Coronary artery (tissue), 2 donors: Measurements from ENCODE around the gene FRAS1.
"Not testable (repeated sequence)": the region's sequence is repeated elsewhere in the genome, so short reads cannot be mapped to it uniquely, and the experiment has no call there.

Experiments used
- DNase-seq: peaks from one replicate; pipeline ENCODE4 v3.0.0-alpha.2; 2017; ENCODE audit warnings: low spot score
- H3K27ac ChIP-seq, 2 donors: fragments of 200-600 bp; sonication (generic); one replicate each; pipeline ENCODE4 v1.5.1; 2016 to 2019
- H3K4me3 ChIP-seq: fragments of 200-600 bp; sonication (generic); 2 replicates; pipeline ENCODE4 v1.5.1; 2016; ENCODE audit warnings: mild to moderate bottlenecking, moderate library complexity
- TF ChIP-seq, protein P1 (sequence below): fragments of 200-600 bp; sonication (generic); IDR thresholded peaks from one replicate; pipeline ENCODE4 v1.5.1; 2019; ENCODE audit warnings: antibody characterized with exemption

The FRAS1 gene

DNA sequence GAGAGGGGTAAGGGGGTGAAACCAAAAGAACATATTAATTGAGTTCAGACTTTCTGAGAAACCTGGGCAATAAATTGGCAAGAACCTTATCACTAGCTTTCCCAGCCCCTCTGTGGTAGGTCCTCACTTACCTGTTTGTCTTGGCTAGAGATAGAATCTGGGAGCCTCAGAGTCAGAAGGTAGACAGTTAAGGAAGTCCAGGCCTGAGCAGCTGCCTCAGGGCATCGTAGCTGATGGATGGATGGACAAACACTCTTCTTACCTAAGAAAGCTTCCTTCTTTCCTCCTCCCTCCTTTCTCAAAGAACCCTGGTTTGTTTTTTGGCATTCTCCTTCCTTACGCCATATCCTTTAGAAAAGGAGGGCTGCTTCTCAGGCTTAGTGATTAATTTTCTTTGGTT lies 24.4 kb downstream of the FRAS1 start:
- TF ChIP-seq, protein P1, sequence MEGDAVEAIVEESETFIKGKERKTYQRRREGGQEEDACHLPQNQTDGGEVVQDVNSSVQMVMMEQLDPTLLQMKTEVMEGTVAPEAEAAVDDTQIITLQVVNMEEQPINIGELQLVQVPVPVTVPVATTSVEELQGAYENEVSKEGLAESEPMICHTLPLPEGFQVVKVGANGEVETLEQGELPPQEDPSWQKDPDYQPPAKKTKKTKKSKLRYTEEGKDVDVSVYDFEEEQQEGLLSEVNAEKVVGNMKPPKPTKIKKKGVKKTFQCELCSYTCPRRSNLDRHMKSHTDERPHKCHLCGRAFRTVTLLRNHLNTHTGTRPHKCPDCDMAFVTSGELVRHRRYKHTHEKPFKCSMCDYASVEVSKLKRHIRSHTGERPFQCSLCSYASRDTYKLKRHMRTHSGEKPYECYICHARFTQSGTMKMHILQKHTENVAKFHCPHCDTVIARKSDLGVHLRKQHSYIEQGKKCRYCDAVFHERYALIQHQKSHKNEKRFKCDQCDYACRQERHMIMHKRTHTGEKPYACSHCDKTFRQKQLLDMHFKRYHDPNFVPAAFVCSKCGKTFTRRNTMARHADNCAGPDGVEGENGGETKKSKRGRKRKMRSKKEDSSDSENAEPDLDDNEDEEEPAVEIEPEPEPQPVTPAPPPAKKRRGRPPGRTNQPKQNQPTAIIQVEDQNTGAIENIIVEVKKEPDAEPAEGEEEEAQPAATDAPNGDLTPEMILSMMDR: no peak

DNA sequence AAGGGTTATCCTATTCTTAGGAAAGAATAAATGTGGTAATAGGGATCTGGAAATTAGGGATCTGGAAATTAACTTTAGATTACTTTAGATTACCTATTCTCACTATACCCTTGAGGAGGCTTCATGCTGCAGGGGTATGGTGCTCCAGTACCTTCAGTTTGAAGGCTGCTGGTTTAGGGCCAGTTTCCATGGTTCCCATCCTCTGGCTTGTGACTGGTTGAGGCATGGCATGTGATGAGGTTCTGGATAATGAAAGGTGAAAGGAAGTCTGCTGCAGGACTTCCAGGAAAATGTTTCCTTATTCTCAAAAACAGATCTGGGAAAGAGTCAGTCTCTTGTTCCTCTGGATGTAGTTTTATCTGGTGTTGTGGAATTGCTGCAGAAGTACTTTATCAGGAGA lies 25.9 kb downstream of the FRAS1 start:
- TF ChIP-seq, protein P1: no peak
- no peak overlapping the region for H3K27ac ChIP-seq
- no peak for DNase-seq
- no peak overlapping the region for H3K4me3 ChIP-seq

More for the DNA sequence above, 24.4 kb downstream of the FRAS1 start:
- Histone ChIP-seq H3K4me3 (no peak overlapping the region), H3K27ac (no peak overlapping the region)
- DNase-seq: no peak

DNA sequence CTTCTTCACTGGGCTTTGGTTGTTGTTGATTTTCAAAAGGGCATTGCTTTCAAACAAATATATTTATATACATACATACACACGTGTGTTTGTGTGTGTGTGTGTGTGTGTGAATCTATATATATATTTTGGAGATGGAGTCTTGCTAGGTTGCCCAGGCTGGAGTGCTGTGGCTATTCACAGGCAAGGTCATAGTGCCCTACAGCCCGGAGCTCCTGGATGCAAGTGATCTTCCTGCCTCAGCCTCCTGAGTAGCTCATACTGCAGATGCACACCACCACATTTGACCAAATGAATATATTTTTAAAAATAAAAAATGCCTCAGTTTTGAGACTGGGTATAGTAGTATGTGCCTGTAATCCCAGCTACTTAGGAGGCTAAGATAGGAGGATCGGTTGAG lies 34.4 kb downstream of the FRAS1 start:
- TF ChIP-seq, protein P1: no peak
- no peak for DNase-seq
- no peak overlapping the region for H3K4me3 ChIP-seq
- no peak overlapping the region for H3K27ac ChIP-seq

DNA sequence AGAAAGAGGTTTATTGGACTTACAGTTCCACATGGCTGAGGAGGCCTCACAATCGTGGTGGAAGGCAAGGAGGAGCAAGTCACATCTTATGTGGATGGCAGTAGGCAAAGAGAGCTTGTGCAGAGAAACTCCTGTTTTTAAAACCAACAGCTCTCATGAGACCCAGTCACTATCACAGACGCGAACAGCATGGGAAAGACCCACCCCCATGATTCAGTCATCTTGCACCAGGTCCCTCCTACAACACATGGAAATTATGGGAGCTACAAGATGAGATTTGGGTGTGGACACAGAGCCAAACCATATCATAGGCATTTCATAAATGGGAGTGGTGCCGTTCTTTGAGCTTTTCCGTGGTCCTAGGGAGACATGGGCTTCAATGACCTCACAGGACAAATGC lies 35.2 kb downstream of the FRAS1 start:
- H3K4me3 ChIP-seq, DNase-seq, H3K27ac ChIP-seq: not testable (repeated sequence)

DNA sequence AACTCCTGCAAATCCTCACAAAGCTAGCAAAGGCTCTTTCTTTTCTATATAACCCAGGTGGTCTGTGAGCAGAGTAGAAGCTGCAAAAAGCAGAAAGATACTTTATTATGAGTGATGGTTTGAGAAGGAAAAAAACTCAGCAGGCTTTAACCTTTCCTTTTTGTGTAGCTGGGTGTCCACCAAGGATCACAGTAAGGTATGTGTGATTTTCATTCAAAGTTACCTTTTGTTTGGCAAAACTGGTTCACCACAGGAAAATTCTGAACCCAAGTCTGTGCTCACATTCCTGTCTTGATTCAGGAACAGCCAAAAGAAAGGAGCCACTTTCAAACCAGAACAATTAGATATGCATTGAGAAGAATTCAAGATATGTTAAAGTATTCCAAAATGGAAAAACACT lies 35.7 kb downstream of the FRAS1 start:
- DNase-seq: no peak
- TF ChIP-seq, protein P1: no peak
- H3K27ac ChIP-seq: no peak overlapping the region
- no peak overlapping the region for H3K4me3 ChIP-seq

DNA sequence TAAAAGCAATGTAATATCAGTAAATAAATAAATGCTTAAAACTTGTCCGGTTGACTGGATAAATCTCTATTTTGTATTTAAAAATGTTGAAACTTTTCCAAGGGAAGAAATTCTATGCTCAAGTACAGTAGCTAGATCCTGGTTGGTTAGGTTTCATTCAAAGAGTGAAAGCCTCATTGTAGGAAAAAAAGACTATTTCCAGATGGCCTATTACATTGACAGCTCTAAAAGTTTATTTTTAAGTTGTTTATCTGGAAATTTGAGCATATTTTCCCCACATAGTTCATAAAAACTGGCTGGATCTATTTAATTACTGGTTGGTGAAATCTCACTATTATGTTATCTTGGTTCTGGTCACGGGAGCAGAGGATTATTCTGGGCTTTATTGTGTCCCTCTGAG lies 38.0 kb downstream of the FRAS1 start:
- Histone ChIP-seq H3K4me3 (no peak overlapping the region), H3K27ac (no peak overlapping the region)
- DNase-seq: no peak
- TF ChIP-seq, protein P1: no peak

DNA sequence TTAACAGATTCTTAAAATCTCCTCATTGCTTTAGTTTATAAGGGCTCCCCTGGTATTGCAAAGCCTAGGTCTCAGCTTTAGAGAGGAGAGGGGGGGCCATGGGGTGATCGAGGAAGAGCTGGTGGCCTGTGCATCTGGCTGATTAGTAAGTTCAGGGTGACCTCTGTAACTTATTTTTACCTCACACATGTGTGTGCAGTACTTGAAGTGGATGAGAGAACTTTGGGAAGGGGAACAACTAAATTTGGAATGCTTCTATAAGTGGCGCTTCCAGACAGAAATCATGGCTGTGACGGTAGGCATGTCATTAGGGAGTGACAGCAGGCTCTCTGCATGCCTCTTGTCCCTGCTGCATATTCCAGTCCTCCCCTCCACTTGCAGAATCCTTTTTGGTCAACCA lies 41.9 kb downstream of the FRAS1 start:
- no peak overlapping the region for H3K27ac ChIP-seq
- H3K4me3 ChIP-seq: no peak overlapping the region
- TF ChIP-seq, protein P1: no peak
- no peak for DNase-seq

DNA sequence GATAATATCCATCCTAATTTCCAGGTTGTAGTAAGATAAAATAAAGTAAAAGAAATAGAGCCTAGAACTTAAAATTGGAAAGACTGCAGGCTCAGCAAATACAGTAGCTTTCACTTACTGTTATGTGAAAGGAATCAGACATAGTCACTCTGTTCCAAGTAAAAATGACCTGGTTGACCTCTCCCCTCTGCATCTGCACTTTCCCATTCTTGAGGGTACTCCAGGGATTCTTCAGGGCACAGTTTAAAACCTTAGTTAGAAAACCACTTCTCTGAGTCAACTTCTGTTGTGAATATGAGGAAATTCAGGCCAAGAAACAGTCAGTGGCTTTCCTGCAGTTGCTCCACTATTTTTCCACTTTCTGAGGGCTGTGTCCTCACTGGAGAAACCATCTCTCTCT lies 42.9 kb downstream of the FRAS1 start:
- TF ChIP-seq, protein P1: no peak

More for the DNA sequence above, 42.9 kb downstream of the FRAS1 start:
- no peak overlapping the region for H3K27ac ChIP-seq
- no peak overlapping the region for H3K4me3 ChIP-seq
- no peak for DNase-seq
